Sigmoid colon (tissue), 4 donors: Measurements from ENCODE around the gene VAV3.
"Not testable (repeated sequence)": the region's sequence is repeated elsewhere in the genome, so short reads cannot be mapped to it uniquely, and the experiment has no call there.

Experiments used
- CTCF ChIP-seq, 4 experiments: fragments of 450-650 bp in 3 of 4; fragments of 200-600 bp in 1 of 4; IDR thresholded peaks; one replicate each; pipeline ENCODE4 v1.5.1; 2016 to 2019; ENCODE audit warnings: antibody characterized with exemption in 4 of 4, mild to moderate bottlenecking in 3 of 4, moderate library complexity in 2 of 4
- EP300 ChIP-seq, 4 donors: sonication (generic); formaldehyde crosslinking; IDR thresholded peaks; one replicate each; pipeline ENCODE4 v1.6.1; 2017; ENCODE audit warnings: antibody characterized with exemption in 4 of 4
- POLR2A ChIP-seq, 2 donors: fragments of 450-650 bp; IDR thresholded peaks; one replicate each; pipeline ENCODE4 v1.6.1; 2016; ENCODE audit warnings: antibody characterized with exemption in 2 of 2, mild to moderate bottlenecking in 2 of 2, moderate library complexity in 2 of 2
- POLR2AphosphoS5 ChIP-seq, 4 donors: sonication (generic); formaldehyde crosslinking; IDR thresholded peaks; one replicate each; pipeline ENCODE4 v1.6.1; 2017; ENCODE audit warnings: antibody characterized with exemption in 4 of 4

- not testable (repeated sequence) for TF ChIP-seq CTCF, POLR2A, POLR2AphosphoS5, EP300 (IDR thresholded peaks at IDR 0.05)
These were observed 39.9 kb upstream of the VAV3 start for GRCh38 chr1:108004919-108005318.
